GM12875 (cell line): ENCODE measurements around the gene GUF1.

Experiments used
- H3K4me3 ChIP-seq: one replicate; pipeline ENCODE4 v1.5.1; 2011; ENCODE audit warnings: low read depth, low read length, control low read depth
- TF ChIP-seq, protein P1 (sequence below): IDR thresholded peaks from 2 replicates; pipeline ENCODE4 v1.5.1; 2011; ENCODE audit warnings: low read depth, mild to moderate bottlenecking, control low read depth, inconsistent platforms, low read length, moderate library complexity, borderline replicate concordance; ENCODE audit not compliant: insufficient read depth

Gene GUF1

DNA sequence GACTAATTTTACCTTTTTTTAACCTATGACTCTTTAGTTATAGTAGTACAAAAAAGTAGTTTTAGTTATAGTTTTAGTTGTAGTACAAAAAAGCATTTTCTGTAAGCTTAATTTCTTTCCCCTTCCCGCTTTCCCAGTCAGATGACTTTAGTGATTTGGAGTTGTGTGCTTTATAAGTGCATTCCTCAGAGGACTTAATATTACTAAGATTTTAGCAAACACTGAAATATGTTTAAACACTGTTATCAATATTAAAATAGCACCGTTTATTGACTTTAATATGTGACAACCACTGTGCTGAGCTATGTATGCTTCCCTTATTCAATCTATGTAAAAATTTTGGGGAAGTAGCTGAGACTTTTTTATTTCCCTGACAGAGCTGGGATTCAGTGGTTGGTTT is 22.8 kb downstream of the GUF1 start:
- TF ChIP-seq, protein P1, sequence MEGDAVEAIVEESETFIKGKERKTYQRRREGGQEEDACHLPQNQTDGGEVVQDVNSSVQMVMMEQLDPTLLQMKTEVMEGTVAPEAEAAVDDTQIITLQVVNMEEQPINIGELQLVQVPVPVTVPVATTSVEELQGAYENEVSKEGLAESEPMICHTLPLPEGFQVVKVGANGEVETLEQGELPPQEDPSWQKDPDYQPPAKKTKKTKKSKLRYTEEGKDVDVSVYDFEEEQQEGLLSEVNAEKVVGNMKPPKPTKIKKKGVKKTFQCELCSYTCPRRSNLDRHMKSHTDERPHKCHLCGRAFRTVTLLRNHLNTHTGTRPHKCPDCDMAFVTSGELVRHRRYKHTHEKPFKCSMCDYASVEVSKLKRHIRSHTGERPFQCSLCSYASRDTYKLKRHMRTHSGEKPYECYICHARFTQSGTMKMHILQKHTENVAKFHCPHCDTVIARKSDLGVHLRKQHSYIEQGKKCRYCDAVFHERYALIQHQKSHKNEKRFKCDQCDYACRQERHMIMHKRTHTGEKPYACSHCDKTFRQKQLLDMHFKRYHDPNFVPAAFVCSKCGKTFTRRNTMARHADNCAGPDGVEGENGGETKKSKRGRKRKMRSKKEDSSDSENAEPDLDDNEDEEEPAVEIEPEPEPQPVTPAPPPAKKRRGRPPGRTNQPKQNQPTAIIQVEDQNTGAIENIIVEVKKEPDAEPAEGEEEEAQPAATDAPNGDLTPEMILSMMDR, result no peak
- H3K4me3 ChIP-seq, result no peak overlapping the region

DNA sequence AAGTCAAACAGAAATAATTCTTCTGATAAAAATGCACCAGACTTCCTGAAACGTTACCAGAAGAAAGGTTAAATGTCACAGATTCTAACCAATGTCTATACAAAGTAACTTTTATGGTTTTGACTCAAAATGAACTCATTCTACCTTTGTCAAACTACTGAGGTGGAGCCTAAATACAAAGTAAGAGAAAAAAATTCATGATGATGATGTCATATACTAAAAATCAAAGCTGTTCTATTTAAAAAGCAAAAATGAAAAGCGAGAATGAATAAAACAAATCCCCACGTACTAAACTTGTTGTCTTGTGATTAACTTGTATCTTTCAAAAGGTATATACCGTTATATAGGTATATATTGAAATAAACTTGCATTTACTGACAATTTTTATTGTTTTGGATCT is 26.5 kb downstream of the GUF1 start:
- H3K4me3 ChIP-seq, result no peak overlapping the region
- TF ChIP-seq, protein P1, result no peak

DNA sequence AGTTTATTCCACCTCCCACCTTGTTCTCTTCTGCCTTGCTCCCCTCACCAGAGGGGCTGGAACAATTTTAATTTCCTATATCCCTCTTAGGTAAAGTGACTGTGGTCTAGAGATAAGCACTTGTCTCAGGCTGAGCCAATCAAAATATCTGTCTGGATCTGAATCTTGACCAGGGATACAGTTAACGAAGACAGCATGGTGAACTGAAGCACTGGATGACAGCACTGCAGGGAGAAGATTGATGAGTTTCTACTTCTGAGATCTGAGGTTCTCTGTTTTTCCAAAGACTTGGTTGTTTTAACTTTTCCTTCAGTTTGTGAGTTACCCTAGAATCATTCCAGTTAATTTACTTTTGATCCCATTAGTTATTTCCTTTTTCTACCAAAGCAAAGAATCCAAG is 34.9 kb downstream of the GUF1 start:
- TF ChIP-seq, protein P1, result no peak
- H3K4me3 ChIP-seq, result no peak overlapping the region

DNA sequence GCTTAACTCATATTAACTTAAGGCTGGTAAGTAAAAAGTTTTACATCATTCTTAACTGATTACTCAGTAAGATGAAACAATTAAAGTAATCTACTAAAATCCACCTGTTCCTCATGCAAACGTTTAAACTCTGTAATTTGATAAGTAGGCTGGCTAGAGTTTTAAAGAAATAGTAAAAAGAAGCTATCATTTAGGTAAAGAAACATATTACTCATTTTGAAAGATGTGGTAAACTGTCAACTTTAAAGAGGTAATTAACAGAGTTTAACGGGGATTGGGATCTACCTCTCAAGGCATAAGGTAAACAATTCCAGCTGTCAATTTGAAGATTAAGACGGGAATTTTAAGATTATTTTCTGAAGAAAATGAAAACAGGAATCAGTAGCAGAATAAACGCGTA is 38.4 kb downstream of the GUF1 start:
- TF ChIP-seq, protein P1, result no peak
- no peak overlapping the region for H3K4me3 ChIP-seq

DNA sequence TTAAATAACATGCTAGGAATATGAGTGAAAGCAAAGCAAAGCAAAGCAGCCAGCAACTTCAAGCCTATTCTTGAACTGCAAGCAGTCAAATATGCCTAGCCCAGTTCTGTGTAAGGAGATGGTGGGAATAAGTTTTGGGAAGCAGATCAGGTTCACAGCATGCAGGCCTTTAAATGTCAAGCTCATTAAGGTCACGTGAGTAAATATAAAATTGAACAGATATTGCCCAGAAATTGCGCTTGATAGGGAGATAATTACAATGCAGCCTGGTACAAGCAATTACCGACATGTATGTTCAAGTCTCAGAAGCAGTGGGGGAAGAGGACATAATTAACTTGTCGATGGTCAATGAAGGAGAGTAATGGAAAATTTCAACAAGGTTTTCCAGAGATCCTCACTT is 42.2 kb downstream of the GUF1 start:
- TF ChIP-seq, protein P1, result no peak
- no peak overlapping the region for H3K4me3 ChIP-seq

DNA sequence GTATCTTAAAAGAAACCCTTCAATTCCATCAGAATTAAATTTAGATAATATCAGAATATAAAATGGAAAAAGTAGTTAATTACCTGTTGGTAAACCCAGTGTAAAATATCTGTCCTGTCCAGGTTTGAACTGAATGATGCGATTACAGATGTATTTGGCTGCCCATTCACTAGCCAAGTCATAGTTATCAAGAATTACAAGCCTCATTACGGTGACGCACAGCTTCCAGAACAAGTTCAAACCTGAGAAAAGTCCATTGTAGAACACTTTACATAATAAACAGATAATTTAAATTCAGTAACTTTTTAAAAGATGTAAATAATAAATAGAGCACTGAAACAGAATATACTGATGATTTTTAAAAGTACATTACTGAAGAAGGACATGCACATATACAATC is 43.8 kb downstream of the GUF1 start:
- TF ChIP-seq, protein P1, result no peak
- H3K4me3 ChIP-seq, result no peak overlapping the region

DNA sequence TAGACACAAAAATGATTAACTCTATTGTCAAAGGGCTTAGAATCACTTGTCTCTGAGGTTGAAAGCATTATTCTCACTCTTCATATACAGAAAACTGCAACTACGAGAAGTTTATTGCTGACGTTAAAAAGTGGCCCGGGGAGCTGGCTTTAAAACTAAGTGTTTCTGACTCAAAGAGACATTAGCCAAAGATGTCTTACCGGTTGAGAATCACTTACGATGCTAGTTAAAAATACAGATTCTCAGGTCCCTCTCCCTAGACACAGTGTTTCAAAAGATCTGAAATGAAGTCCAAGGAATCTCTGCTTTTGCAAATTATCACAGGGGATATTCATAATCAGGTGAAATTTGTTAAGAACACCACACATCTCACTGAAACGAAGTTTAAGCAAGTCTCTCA is 46.9 kb downstream of the GUF1 start:
- TF ChIP-seq, protein P1, result no peak
- H3K4me3 ChIP-seq, result peak overlapping the region; percentile 83
